ENCODE data around the gene PCDH11Y. TPM values are rescaled to one million over a fixed set of nuclear protein-coding genes. Genes with fewer than 3 reads are reported as not detected.
"Not testable (repeated sequence)": the region's sequence is repeated elsewhere in the genome, so short reads cannot be mapped to it uniquely, and the experiment has no call there.

The PCDH11Y gene
- total RNA-seq = under 1 TPM in 4 of 7 donors, not detected in 3; 0.06 to 0.79 (median 0.21) TPM
- under 1 TPM in 2 of 3 donors, not detected in 1; 0.05 to 0.06 TPM for polyA plus RNA-seq
- long read RNA-seq, donor 1 = 0 reads
- long read RNA-seq, donor 2 = 0 reads

- H3K9me3 ChIP-seq; H3K4me3 ChIP-seq; H3K27ac ChIP-seq; H3K4me1 ChIP-seq; intact Hi-C loops (cut with DNase I; ENCODE audit: low total_unique reads); DNase-seq; H3K36me3 ChIP-seq: not testable (repeated sequence)
- 0 to 1% methylated on average over 1 to 10 of the region's 21 CpGs; no CpG with 5 or more reads in 3 of the 5 donors for WGBS, 5 donors
- peaks cover 0 to 27% (median 0%) of the 10 kb centered on the region in 7 donors for H3K27me3 ChIP-seq (replicated peaks in 1 of 7)
These were observed at the start of gene PCDH11Y for GRCh38 chrY:5000057-5000456. PCDH11Y (plus strand) TSS chrY:5000296; CDS start chrY:5057100, 56,804 bp downstream.

GRCh38 chrY:4967894-4968293, 32.2 kb upstream of the PCDH11Y start:
- DNase-seq; H3K36me3 ChIP-seq; H3K27me3 ChIP-seq (replicated peaks in 1 of 7); H3K4me3 ChIP-seq; H3K9me3 ChIP-seq; H3K4me1 ChIP-seq; intact Hi-C loops (cut with DNase I; ENCODE audit: low total_unique reads); H3K27ac ChIP-seq: not testable (repeated sequence)
- 80 to 100% (median 92%) methylated on average over 1 to 2 of the region's 4 CpGs; no CpG with 5 or more reads in 2 of the 5 donors for WGBS, 5 donors

GRCh38 chrY:4991743-4992400, 8.2 kb upstream of the PCDH11Y start:
- intact Hi-C loops (cut with DNase I; ENCODE audit: low total_unique reads); H3K36me3 ChIP-seq; H3K27me3 ChIP-seq (replicated peaks in 1 of 7); H3K9me3 ChIP-seq; H3K27ac ChIP-seq; H3K4me3 ChIP-seq; DNase-seq; H3K4me1 ChIP-seq: not testable (repeated sequence)
- WGBS, 5 donors = 14 to 27% (median 22%) methylated on average over 2 to 4 of the region's 8 CpGs; no CpG with 5 or more reads in 2 of the 5 donors

GRCh38 chrY:4994892-4995291, 5.2 kb upstream of the PCDH11Y start:
- H3K27me3 ChIP-seq (replicated peaks in 1 of 7); H3K9me3 ChIP-seq; H3K4me3 ChIP-seq; H3K27ac ChIP-seq; H3K36me3 ChIP-seq; H3K4me1 ChIP-seq; DNase-seq; intact Hi-C loops (cut with DNase I; ENCODE audit: low total_unique reads): not testable (repeated sequence)
- WGBS, 5 donors = 35 to 50% (median 43%) methylated on average over 4 to 5 of the region's 5 CpGs; no CpG with 5 or more reads in 2 of the 5 donors

- intact Hi-C loops (cut with DNase I; ENCODE audit: low total_unique reads); H3K4me1 ChIP-seq; H3K4me3 ChIP-seq; DNase-seq; H3K27ac ChIP-seq; H3K36me3 ChIP-seq; H3K9me3 ChIP-seq: not testable (repeated sequence)
- peaks cover 0 to 27% (median 0%) of the 10 kb centered on the region in 7 donors for H3K27me3 ChIP-seq (replicated peaks in 1 of 7)
- 0 to 3% (median 2%) methylated on average over 4 to 45 of the region's 55 CpGs; no CpG with 5 or more reads in 1 of the 5 donors for WGBS, 5 donors
These were observed 2.5 kb downstream of the PCDH11Y start for GRCh38 chrY:5002476-5003184.

- not testable (repeated sequence) for H3K4me1 ChIP-seq
These were observed 39.0 kb downstream of the PCDH11Y start for GRCh38 chrY:5038972-5039523.

GRCh38 chrY:5083017-5083416, 82.9 kb downstream of the PCDH11Y start:
- H3K4me1 ChIP-seq; H3K9me3 ChIP-seq; H3K4me3 ChIP-seq; H3K27me3 ChIP-seq (replicated peaks in 1 of 7); intact Hi-C loops (cut with DNase I; ENCODE audit: low total_unique reads); H3K27ac ChIP-seq; DNase-seq; H3K36me3 ChIP-seq: not testable (repeated sequence)
- WGBS, 5 donors = 64 to 83% (median 72%) methylated on average over 1 to 3 of the region's 3 CpGs; no CpG with 5 or more reads in 2 of the 5 donors

More at GRCh38 chrY:5038972-5039523, 39.0 kb downstream of the PCDH11Y start:
- H3K36me3 ChIP-seq; H3K27me3 ChIP-seq (replicated peaks in 1 of 7); DNase-seq; H3K27ac ChIP-seq; H3K4me3 ChIP-seq; intact Hi-C loops (cut with DNase I; ENCODE audit: low total_unique reads); H3K9me3 ChIP-seq: not testable (repeated sequence)

GRCh38 chrY:5182998-5183397, 182.9 kb downstream of the PCDH11Y start:
- H3K36me3 ChIP-seq; H3K27me3 ChIP-seq (replicated peaks in 1 of 7); H3K4me1 ChIP-seq; DNase-seq; H3K27ac ChIP-seq; H3K9me3 ChIP-seq; intact Hi-C loops (cut with DNase I; ENCODE audit: low total_unique reads); H3K4me3 ChIP-seq: not testable (repeated sequence)
- 60 to 91% (median 76%) methylated on average over 1 to 2 of the region's 2 CpGs; no CpG with 5 or more reads in 1 of the 5 donors for WGBS, 5 donors

- H3K4me1 ChIP-seq; intact Hi-C loops (cut with DNase I; ENCODE audit: low total_unique reads); H3K27me3 ChIP-seq (replicated peaks in 1 of 7); DNase-seq; H3K36me3 ChIP-seq; H3K27ac ChIP-seq; H3K4me3 ChIP-seq; H3K9me3 ChIP-seq: not testable (repeated sequence)
- 69 to 82% methylated on average over 2 of the region's 2 CpGs; no CpG with 5 or more reads in 3 of the 5 donors for WGBS, 5 donors
These were observed 215.0 kb downstream of the PCDH11Y start for GRCh38 chrY:5215116-5215515.

- H3K27ac ChIP-seq; H3K36me3 ChIP-seq; H3K4me3 ChIP-seq; H3K9me3 ChIP-seq; intact Hi-C loops (cut with DNase I; ENCODE audit: low total_unique reads); H3K27me3 ChIP-seq (replicated peaks in 1 of 7); H3K4me1 ChIP-seq; DNase-seq: not testable (repeated sequence)
- WGBS, 5 donors = 79 to 86% (median 82%) methylated on average over 7 of the region's 7 CpGs; no CpG with 5 or more reads in 2 of the 5 donors
These were observed 324.8 kb downstream of the PCDH11Y start for GRCh38 chrY:5324931-5325330.

- H3K4me3 ChIP-seq, DNase-seq: not testable (repeated sequence)
- WGBS, 5 donors = 67 to 97% (median 78%) methylated on average over 2 to 3 of the region's 3 CpGs; no CpG with 5 or more reads in 2 of the 5 donors
These were observed 342.1 kb downstream of the PCDH11Y start for GRCh38 chrY:5342220-5342619.

More at GRCh38 chrY:5342220-5342619, 342.1 kb downstream of the PCDH11Y start:
- H3K9me3 ChIP-seq; H3K27ac ChIP-seq; intact Hi-C loops (cut with DNase I; ENCODE audit: low total_unique reads); H3K36me3 ChIP-seq; H3K27me3 ChIP-seq (replicated peaks in 1 of 7); H3K4me1 ChIP-seq: not testable (repeated sequence)

Data from spleen (tissue), 13 donors.